ENCODE results near the gene CCDC188. TPM values are rescaled to one million over a fixed set of nuclear protein-coding genes. Genes with fewer than 3 reads are reported as not detected.

CCDC188 gene
- total RNA-seq, 1 experiment from 2014 or later = not detected

GRCh38 chr22:20127869-20128618, 22.8 kb downstream of the CCDC188 start:
- POLR2A ChIA-PET (ENCODE audit: low non-redundant PET) = no interaction called here
- TF ChIP-seq EZH2 (IDR thresholded peaks at IDR 0.05; ENCODE audit: borderline replicate concordance, low read depth, low read length, poor library complexity, severe bottlenecking) = no peak
- TF ChIP-seq CTCF (conservative IDR thresholded peaks at IDR 0.05; ENCODE audit: low read depth, low read length) = no peak
- DNase-seq (ENCODE audit: low spot score) = no peak

GRCh38 chr22:20127318-20127868, 23.5 kb downstream of the CCDC188 start:
- Histone ChIP-seq H3K9me3 (ENCODE audit: low read depth, low read length, poor library complexity, severe bottlenecking) (no peaks in the 10 kb centered on the region), H3K4me1 (ENCODE audit: insufficient read depth, low read length, poor library complexity, severe bottlenecking) (peaks cover 5% of the 10 kb centered on the region), H3K27me3 (replicated peaks; ENCODE audit: insufficient read depth, low read depth, low read length, poor library complexity) (no peaks in the 10 kb centered on the region), H3K36me3 (ENCODE audit: insufficient read depth, low read length, poor library complexity, severe bottlenecking) (peaks cover 55% of the 10 kb centered on the region), H3K4me3 (ENCODE audit: low read depth, low read length, poor library complexity, severe bottlenecking) (no peak overlapping the region), H3K27ac (ENCODE audit: low read depth, low read length, poor library complexity, severe bottlenecking) (no peak overlapping the region)
- DNase-seq (ENCODE audit: low spot score) = no peak
- no TSS peak for BruUV-seq (replicated peaks)
- CTCF ChIA-PET = no interaction called here
- intact Hi-C loops (cut with micrococcal nuclease; ENCODE audit: unreplicated experiment) = loop anchor here (5.0 kb wide), 1 partner anchor 155 kb away; no protein-coding TSS in a partner anchor
- POLR2A ChIA-PET (ENCODE audit: low non-redundant PET) = no interaction called here
- TF ChIP-seq CTCF (conservative IDR thresholded peaks at IDR 0.05; ENCODE audit: low read depth, low read length) (no peak), EZH2 (IDR thresholded peaks at IDR 0.05; ENCODE audit: borderline replicate concordance, low read depth, low read length, poor library complexity, severe bottlenecking) (no peak)

More at GRCh38 chr22:20127869-20128618, 22.8 kb downstream of the CCDC188 start:
- no TSS peak for BruUV-seq (replicated peaks)
- intact Hi-C loops (cut with micrococcal nuclease; ENCODE audit: unreplicated experiment) = loop anchor here (5.0 kb wide), 1 partner anchor 156 kb away; no protein-coding TSS in a partner anchor
- CTCF ChIA-PET = interaction anchor here (0.5 kb wide), 1 partner anchor 169 kb away, joined by 5 read pairs; no protein-coding TSS in a partner anchor
- Histone ChIP-seq H3K36me3 (ENCODE audit: insufficient read depth, low read length, poor library complexity, severe bottlenecking) (peaks cover 50% of the 10 kb centered on the region), H3K4me1 (ENCODE audit: insufficient read depth, low read length, poor library complexity, severe bottlenecking) (peaks cover 5% of the 10 kb centered on the region), H3K27ac (ENCODE audit: low read depth, low read length, poor library complexity, severe bottlenecking) (no peak overlapping the region), H3K4me3 (ENCODE audit: low read depth, low read length, poor library complexity, severe bottlenecking) (no peak overlapping the region), H3K27me3 (replicated peaks; ENCODE audit: insufficient read depth, low read depth, low read length, poor library complexity) (no peaks in the 10 kb centered on the region), H3K9me3 (ENCODE audit: low read depth, low read length, poor library complexity, severe bottlenecking) (no peaks in the 10 kb centered on the region)

- Histone ChIP-seq H3K27ac (ENCODE audit: low read depth, low read length, poor library complexity, severe bottlenecking) (no peak overlapping the region), H3K9me3 (ENCODE audit: low read depth, low read length, poor library complexity, severe bottlenecking) (no peaks in the 10 kb centered on the region), H3K4me3 (ENCODE audit: low read depth, low read length, poor library complexity, severe bottlenecking) (no peak overlapping the region), H3K36me3 (ENCODE audit: insufficient read depth, low read length, poor library complexity, severe bottlenecking) (peaks cover 64% of the 10 kb centered on the region), H3K4me1 (ENCODE audit: insufficient read depth, low read length, poor library complexity, severe bottlenecking) (peaks cover 5% of the 10 kb centered on the region), H3K27me3 (replicated peaks; ENCODE audit: insufficient read depth, low read depth, low read length, poor library complexity) (no peaks in the 10 kb centered on the region)
- TF ChIP-seq CTCF (conservative IDR thresholded peaks at IDR 0.05; ENCODE audit: low read depth, low read length) = no peak
- no peak for TF ChIP-seq EZH2 (IDR thresholded peaks at IDR 0.05; ENCODE audit: borderline replicate concordance, low read depth, low read length, poor library complexity, severe bottlenecking)
- intact Hi-C loops (cut with micrococcal nuclease; ENCODE audit: unreplicated experiment) = loop anchor here (5.0 kb wide), 1 partner anchor 154 kb away; no protein-coding TSS in a partner anchor
- no peak for DNase-seq (ENCODE audit: low spot score)
- no TSS peak for BruUV-seq (replicated peaks)
- ChIA-PET CTCF (no interaction called here), POLR2A (ENCODE audit: low non-redundant PET) (no interaction called here)
Observed at GRCh38 chr22:20126284-20127029, 24.4 kb downstream of the CCDC188 start.

All from A673 (cell line).